ENCODE measurements around the gene MED13L.
"Not testable (repeated sequence)": the region's sequence is repeated elsewhere in the genome, so short reads cannot be mapped to it uniquely, and the experiment has no call there.

DNA sequence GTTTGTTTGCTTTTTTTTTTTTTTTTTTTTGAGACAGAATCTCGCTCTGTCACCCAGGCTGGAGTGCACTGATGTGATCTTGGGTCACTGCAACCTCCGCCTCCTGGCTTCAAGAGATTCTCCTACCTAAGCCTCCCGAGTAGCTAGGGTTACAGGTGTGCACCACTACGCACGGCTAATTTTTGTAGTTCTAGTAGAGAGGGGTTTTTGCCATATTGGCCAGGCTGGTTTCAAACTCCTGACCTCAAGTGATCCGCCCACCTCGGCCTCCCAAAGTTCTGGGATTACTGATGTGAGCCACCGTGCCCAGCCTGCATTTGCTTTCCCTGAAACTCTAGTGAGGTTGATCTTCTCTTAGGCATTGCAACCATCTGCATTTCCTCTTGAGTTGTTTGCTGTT lies 6.4 kb upstream of the MED13L start:
- TF ChIP-seq BHLHE40 (IDR thresholded peaks at IDR 0.05; ENCODE audit: low read depth, low read length); SMC3 (IDR thresholded peaks at IDR 0.05; ENCODE audit: low read depth, low read length); POLR2A (IDR thresholded peaks at IDR 0.05; ENCODE audit: low read depth, low read length); CEBPB (IDR thresholded peaks at IDR 0.05; ENCODE audit: low read depth, low read length); RFX5 (IDR thresholded peaks at IDR 0.05; ENCODE audit: low read depth, low read length); MXI1 (IDR thresholded peaks at IDR 0.05; ENCODE audit: borderline replicate concordance, low read depth, low read length); FOS (IDR thresholded peaks at IDR 0.05; ENCODE audit: low read depth, low read length); RCOR1 (IDR thresholded peaks at IDR 0.05; ENCODE audit: insufficient replicate concordance, low read length); RAD21 (IDR thresholded peaks at IDR 0.05; ENCODE audit: low read length); MAFK (IDR thresholded peaks at IDR 0.05; ENCODE audit: low read depth, low read length): not testable (repeated sequence)
- TF ChIP-seq, protein P1, sequence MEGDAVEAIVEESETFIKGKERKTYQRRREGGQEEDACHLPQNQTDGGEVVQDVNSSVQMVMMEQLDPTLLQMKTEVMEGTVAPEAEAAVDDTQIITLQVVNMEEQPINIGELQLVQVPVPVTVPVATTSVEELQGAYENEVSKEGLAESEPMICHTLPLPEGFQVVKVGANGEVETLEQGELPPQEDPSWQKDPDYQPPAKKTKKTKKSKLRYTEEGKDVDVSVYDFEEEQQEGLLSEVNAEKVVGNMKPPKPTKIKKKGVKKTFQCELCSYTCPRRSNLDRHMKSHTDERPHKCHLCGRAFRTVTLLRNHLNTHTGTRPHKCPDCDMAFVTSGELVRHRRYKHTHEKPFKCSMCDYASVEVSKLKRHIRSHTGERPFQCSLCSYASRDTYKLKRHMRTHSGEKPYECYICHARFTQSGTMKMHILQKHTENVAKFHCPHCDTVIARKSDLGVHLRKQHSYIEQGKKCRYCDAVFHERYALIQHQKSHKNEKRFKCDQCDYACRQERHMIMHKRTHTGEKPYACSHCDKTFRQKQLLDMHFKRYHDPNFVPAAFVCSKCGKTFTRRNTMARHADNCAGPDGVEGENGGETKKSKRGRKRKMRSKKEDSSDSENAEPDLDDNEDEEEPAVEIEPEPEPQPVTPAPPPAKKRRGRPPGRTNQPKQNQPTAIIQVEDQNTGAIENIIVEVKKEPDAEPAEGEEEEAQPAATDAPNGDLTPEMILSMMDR (conservative IDR thresholded peaks at IDR 0.05; ENCODE audit: low read depth, low read length) = not testable (repeated sequence)
- TF ChIP-seq, protein P2, sequence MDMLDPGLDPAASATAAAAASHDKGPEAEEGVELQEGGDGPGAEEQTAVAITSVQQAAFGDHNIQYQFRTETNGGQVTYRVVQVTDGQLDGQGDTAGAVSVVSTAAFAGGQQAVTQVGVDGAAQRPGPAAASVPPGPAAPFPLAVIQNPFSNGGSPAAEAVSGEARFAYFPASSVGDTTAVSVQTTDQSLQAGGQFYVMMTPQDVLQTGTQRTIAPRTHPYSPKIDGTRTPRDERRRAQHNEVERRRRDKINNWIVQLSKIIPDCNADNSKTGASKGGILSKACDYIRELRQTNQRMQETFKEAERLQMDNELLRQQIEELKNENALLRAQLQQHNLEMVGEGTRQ (IDR thresholded peaks at IDR 0.05; ENCODE audit: low read depth, low read length) = not testable (repeated sequence)
- TF ChIP-seq, protein P3, sequence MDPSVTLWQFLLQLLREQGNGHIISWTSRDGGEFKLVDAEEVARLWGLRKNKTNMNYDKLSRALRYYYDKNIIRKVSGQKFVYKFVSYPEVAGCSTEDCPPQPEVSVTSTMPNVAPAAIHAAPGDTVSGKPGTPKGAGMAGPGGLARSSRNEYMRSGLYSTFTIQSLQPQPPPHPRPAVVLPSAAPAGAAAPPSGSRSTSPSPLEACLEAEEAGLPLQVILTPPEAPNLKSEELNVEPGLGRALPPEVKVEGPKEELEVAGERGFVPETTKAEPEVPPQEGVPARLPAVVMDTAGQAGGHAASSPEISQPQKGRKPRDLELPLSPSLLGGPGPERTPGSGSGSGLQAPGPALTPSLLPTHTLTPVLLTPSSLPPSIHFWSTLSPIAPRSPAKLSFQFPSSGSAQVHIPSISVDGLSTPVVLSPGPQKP (IDR thresholded peaks at IDR 0.05; ENCODE audit: borderline replicate concordance, low read depth, low read length) = not testable (repeated sequence)
